Thoracic aorta (tissue), 2 donors: Measurements from ENCODE around the gene SAA1. TPM values are rescaled to one million over a fixed set of nuclear protein-coding genes. Genes with fewer than 3 reads are reported as not detected.
"Not testable (repeated sequence)": the region's sequence is repeated elsewhere in the genome, so short reads cannot be mapped to it uniquely, and the experiment has no call there.

Experiments
- ATAC-seq: fragments of 150-250 bp; one replicate; pipeline ENCODE4 v1.8.0; 2017; ENCODE audit warnings: low read depth; ENCODE audit not compliant: insufficient number of reproducible peaks, low FRiP score
- DNase-seq: peaks from one replicate; pipeline ENCODE4 v3.0.0-alpha.2; 2020; ENCODE audit warnings: low spot score
- H3K27ac ChIP-seq, 2 donors: fragments of 200-600 bp; sonication (generic); 1 replicate in 1 of 2; 2 replicates in 1 of 2; pipeline ENCODE4 v1.5.1; 2016; ENCODE audit warnings: mild to moderate bottlenecking in 2 of 2, moderate library complexity in 2 of 2
- H3K27me3 ChIP-seq: fragments of 200-600 bp; sonication (generic); replicated peaks from 2 replicates; pipeline ENCODE4 v1.6.0; 2016; ENCODE audit warnings: mild to moderate bottlenecking; ENCODE audit not compliant: insufficient read depth
- H3K36me3 ChIP-seq: fragments of 200-600 bp; sonication (generic); one replicate; pipeline ENCODE4 v1.5.1; 2016
- H3K4me1 ChIP-seq, 2 donors: fragments of 200-600 bp; sonication (generic); 1 replicate in 1 of 2; 2 replicates in 1 of 2; pipeline versions ENCODE4 v1.5.1 to v1.6.0; 2016; ENCODE audit warnings: low read depth in 2 of 2, mild to moderate bottlenecking in 1 of 2; ENCODE audit not compliant: control insufficient read depth in 1 of 2
- H3K4me3 ChIP-seq: fragments of 200-600 bp; sonication (generic); 2 replicates; pipeline ENCODE4 v1.5.1; 2016; ENCODE audit warnings: mild to moderate bottlenecking
- H3K9me3 ChIP-seq: fragments of 200-600 bp; sonication (generic); 2 replicates; pipeline ENCODE4 v1.5.1; 2016
- total RNA-seq, 2 donors: library from RNA; depleted of rRNA; stranded (reverse); fragments of >200 nt; gene quantifications; one replicate each; pipeline versions ENCODE4 v1.1.0 to v1.2.3, GENCODE V29; 2016
- TF ChIP-seq, protein P1 (sequence below): fragments of 200-600 bp; sonication (generic); IDR thresholded peaks from one replicate; pipeline ENCODE4 v1.5.1; 2019; ENCODE audit warnings: antibody characterized with exemption

Gene SAA1
- total RNA-seq, 2 donors from 2014 or later, result 6.5 to 18.9 TPM

DNA sequence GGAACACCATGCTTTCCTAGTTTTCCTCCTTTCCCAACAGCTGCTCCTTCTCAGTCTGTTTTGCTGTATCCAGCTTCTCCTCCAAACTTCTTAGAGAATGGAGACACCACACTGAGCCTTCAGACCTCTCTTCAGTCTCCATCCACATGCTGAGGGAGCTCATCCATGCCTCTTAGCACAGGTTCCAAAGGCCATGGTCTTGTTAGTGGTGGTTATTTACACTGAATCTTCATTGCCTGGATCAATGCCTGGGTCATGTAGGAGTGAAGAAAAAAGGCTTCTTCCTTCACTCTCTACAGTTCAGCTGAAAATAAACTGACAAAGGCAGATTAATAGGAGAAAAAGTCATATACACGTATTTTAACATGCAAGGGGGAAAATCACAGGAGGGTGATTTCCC, 26.4 kb upstream of the SAA1 start:
- Histone ChIP-seq H3K9me3 (no peaks in the 10 kb centered on the region), H3K4me1 (no peaks in the 10 kb centered on the region), H3K4me3 (no peak overlapping the region), H3K27ac (no peak overlapping the region), H3K27me3 (no peaks in the 10 kb centered on the region), H3K36me3 (no peaks in the 10 kb centered on the region)
- ATAC-seq (no peak), DNase-seq (no peak)
- TF ChIP-seq, protein P1, sequence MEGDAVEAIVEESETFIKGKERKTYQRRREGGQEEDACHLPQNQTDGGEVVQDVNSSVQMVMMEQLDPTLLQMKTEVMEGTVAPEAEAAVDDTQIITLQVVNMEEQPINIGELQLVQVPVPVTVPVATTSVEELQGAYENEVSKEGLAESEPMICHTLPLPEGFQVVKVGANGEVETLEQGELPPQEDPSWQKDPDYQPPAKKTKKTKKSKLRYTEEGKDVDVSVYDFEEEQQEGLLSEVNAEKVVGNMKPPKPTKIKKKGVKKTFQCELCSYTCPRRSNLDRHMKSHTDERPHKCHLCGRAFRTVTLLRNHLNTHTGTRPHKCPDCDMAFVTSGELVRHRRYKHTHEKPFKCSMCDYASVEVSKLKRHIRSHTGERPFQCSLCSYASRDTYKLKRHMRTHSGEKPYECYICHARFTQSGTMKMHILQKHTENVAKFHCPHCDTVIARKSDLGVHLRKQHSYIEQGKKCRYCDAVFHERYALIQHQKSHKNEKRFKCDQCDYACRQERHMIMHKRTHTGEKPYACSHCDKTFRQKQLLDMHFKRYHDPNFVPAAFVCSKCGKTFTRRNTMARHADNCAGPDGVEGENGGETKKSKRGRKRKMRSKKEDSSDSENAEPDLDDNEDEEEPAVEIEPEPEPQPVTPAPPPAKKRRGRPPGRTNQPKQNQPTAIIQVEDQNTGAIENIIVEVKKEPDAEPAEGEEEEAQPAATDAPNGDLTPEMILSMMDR, result no peak

DNA sequence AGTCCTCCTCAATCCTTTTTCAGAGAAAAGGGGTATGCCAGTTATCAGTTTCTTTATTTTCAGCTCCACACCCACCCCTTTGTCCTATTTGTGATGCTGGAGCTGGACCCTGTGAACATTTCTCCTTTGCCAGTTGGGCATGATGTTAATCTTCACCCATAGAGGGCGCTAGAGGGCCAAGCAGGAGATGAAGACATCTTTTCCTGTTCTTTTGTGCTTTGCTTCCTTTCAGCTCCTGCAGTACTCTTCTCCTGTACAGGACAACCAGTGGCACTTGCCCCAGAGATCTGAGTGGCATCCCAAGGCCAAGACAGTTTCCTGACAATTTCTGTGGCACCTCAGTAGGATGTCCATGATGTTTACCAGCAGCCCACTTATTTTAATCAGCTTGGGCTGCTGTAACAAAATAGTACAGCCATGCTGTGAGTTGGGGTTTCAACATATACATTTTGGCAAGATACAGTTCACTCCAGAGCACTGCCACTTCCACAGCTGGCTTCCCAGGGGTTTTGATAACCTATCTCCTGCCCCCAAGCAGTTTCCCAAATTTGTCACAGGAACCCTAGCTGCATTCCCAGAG, 22.2 kb upstream of the SAA1 start:
- TF ChIP-seq, protein P1, result peak; percentile 67
- ATAC-seq (no peak), DNase-seq (no peak)
- Histone ChIP-seq H3K27me3 (no peaks in the 10 kb centered on the region), H3K27ac (no peak overlapping the region), H3K9me3 (no peaks in the 10 kb centered on the region), H3K4me1 (no peaks in the 10 kb centered on the region), H3K4me3 (no peak overlapping the region), H3K36me3 (no peaks in the 10 kb centered on the region)

DNA sequence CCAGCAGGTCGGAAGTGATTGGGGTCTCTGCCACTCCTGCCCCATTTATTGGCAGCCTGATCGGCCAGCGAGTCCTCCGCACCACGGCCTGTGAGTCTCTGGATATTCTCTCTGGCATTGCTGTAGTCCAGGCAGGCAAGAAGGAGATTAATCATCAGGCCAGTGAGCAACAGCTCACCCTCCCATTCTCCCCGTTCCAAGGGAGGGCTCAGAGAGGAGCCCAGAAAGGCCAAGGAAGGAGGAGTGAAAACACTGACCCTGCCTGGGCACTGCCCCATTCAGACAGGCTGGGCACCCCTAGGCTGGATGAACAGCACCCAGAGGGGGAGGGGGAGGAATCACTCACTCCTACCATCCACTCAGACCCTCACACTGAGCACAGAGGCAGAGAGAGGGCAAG, 20.7 kb upstream of the SAA1 start:
- ATAC-seq, result no peak
- TF ChIP-seq, protein P1, result no peak
- no peak overlapping the region for H3K27ac ChIP-seq
- H3K9me3 ChIP-seq, result no peaks in the 10 kb centered on the region
- H3K4me3 ChIP-seq, result no peak overlapping the region
- no peaks in the 10 kb centered on the region for H3K36me3 ChIP-seq
- no peaks in the 10 kb centered on the region for H3K27me3 ChIP-seq
- H3K4me1 ChIP-seq, result no peaks in the 10 kb centered on the region
- no peak for DNase-seq

DNA sequence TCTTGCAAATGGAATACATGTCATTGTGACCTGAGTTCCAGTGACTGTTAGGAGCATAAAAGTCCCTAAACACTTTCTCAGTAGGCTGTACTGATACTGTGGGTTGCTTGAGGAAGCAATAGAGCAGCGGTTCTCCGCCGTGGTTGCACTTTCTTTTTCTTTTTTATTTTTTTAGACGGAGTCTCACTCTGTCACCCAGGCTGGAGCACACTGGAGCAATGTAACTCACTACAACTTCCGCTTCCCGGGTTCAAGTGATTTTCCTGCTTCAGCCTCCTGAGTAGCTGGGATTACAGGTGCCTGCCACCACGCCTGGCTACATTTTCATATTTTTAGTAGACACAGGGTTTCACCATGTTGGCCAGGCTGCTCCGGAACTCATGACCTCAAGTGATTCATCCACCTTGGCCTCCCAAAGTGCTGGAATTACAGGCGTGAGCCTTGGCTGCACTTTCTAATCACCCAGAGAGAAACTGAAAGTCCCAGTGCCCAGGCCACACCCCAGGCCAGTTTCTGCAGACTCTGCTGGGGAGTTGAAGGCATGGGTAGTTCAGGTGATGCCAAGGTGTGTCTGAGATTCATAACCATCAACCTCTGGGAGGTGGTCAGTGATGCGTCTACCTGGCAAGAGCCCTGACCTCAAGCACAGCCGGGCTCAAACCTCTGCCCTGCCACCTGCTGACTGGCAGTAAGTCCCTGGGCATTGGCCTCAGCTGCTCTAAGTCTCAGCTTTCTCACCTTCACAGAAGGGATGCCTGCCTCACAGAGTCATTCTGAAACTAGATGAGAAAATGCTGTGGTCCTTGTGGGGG, 19.5 kb upstream of the SAA1 start:
- not testable (repeated sequence) for ATAC-seq, H3K4me1 ChIP-seq, H3K9me3 ChIP-seq, H3K27me3 ChIP-seq, H3K27ac ChIP-seq, H3K4me3 ChIP-seq, H3K36me3 ChIP-seq, DNase-seq

DNA sequence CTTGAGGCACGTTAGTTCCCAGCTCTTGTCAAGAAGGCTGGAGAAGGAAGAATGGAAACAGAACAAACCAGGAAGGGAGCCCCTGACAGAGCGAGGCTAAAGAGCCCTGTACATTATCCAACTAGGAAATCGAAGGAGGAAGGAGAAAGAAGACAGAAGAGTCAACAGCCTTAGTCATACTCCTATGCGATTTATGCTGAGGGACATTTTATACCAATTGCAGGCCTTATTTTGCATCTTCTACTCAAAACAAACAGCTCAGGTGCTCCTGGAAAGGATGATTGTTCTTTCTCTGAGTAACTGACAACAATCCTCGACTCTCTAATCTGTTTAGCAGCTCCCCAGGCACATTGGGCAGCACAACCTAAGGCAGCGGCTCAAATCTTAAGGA, 18.9 kb upstream of the SAA1 start:
- not testable (repeated sequence) for H3K27ac ChIP-seq, ATAC-seq, H3K36me3 ChIP-seq, H3K4me3 ChIP-seq, H3K9me3 ChIP-seq, H3K27me3 ChIP-seq, DNase-seq, H3K4me1 ChIP-seq

DNA sequence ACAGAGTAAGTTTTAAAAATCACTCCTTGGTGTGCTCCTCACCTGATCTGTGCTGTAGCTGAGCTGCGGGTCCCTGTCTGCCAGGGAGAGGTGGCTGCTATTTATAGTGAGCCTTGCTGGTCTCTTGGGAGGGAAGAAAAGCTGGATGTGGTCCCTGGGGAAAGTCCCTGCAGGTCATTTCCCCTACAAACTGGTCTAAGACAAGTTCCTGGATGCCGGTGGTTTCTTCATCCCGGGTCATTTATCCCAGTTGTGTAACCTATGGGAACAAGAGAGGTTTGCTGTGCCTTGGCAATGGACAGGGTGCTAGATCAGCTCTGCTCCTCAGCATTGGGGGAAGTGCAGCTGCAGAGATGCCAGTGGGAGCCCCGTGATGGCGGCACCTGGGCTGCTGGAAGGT, 17.5 kb upstream of the SAA1 start, which contains the start of gene SAA2:
TSS of gene SAA2 (minus strand) at position 108 of the 400 bp plus-strand sequence. CDS start 657 bp downstream, outside the sequence.
- H3K36me3 ChIP-seq, result no peaks in the 10 kb centered on the region
- H3K27me3 ChIP-seq, result no peaks in the 10 kb centered on the region
- ATAC-seq, result no peak
- TF ChIP-seq, protein P1, result no peak
- H3K4me3 ChIP-seq, result no peak within 1 kb of the TSS
- no peak within 1 kb of the TSS for H3K27ac ChIP-seq
- no peaks in the 10 kb centered on the region for H3K9me3 ChIP-seq
- no peaks in the 10 kb centered on the region for H3K4me1 ChIP-seq
- no peak for DNase-seq
